WI38 (cell line): ENCODE results near the gene SARS2.

Experiments used
- H3K4me3 ChIP-seq: 2 replicates; pipeline ENCODE4 v1.5.1; 2011; ENCODE audit warnings: low read depth, mild to moderate bottlenecking, control low read depth, low read length
- CTCF ChIP-seq: IDR thresholded peaks from 2 replicates; pipeline ENCODE4 v1.5.1; 2012; ENCODE audit warnings: low read depth, mild to moderate bottlenecking, control low read depth, low read length

The SARS2 gene

GRCh38 chr19:38932425-38933179, 2.0 kb upstream of the SARS2 start:
- peak; percentile 29 for TF ChIP-seq CTCF
- no peak overlapping the region for H3K4me3 ChIP-seq

DNA sequence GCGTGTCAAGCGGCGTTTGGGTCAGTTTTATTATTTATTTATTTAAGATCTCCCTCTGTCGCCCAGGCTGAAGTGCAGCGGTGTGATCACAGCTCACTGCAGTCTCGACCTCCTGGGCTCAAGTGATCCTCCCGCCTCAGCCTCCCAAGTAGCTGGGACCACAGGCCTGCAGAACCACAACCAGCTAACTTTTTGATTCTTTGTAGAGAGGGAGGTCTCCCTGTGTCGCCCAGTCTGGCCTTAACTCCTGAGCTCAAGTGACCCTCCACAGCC, 894 bp upstream of the SARS2 start:
- TF ChIP-seq CTCF, result no peak
- H3K4me3 ChIP-seq, result peak overlapping the region; percentile 96

DNA sequence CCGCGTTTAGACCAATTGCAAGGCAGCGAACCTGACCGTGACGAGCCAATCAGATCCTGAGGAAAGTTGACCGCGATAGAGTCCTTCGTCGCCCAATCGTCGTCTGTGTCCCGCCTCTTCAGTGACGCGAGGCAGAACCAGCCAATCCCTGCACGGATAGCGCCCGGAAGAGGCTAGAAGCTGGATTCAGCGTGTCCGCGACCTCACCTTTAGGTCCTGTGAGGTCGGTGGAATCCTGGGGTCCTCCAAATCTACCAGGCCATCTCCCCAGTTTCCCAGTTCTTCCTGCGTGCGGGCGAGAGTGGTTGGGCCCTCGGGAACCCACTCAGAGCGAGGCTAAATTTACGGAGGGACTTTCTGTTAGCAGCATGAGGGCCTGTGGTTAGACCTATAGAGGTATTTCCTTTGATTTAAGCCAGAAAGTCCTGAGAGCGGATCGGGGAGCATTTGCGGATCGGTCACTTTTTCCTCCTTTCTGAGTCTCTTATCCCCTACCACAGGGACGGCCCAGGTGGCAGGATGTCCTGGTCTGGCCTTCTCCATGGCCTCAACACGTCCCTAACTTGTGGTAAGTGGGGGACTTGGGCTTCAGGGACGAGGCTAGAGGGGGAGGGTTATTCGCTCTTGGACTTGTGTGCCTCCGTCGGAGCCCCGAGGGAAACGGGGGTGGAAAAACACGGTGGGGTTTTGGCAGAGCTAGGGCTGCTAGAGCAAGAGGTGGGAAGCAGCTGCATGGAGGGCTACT, 385 bp upstream of the SARS2 start, which contains the start of gene MRPS12:
Gene MRPS12 (plus strand): TSS at position 169 of the 745 bp plus-strand sequence. CDS start 351 bp downstream, at position 520.
- peak within 1 kb of the TSS; percentile 96 for H3K4me3 ChIP-seq
- TF ChIP-seq CTCF, result no peak

DNA sequence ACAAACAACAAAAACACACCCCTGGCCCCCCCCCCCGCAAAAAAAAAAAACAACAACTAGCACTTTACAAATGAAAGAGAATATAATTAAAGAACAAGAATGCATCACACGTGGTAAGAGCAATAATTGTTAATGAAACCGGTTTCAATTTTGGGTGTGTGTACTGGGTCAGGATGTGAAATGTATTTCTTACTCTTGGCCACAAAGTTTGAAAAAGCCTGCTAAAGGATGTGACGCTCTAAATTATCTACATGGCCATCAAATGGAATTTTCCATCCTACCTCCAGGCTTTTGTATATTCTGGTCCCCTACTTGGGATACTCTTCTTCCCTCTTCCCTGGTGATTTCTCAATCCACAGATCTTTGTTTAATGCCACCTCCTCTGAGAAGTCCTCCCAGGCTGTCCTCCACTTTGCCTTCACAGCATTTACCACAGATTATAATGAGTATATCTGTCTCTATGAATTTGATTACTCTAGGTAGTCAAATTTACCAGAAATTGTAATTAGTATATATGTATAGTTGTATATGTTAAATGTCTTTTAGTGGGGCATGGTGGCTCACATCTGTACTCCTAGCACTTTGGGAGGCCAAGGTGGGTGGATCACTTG, 2.1 kb downstream of the SARS2 start:
- TF ChIP-seq CTCF, result no peak
- no peak overlapping the region for H3K4me3 ChIP-seq

DNA sequence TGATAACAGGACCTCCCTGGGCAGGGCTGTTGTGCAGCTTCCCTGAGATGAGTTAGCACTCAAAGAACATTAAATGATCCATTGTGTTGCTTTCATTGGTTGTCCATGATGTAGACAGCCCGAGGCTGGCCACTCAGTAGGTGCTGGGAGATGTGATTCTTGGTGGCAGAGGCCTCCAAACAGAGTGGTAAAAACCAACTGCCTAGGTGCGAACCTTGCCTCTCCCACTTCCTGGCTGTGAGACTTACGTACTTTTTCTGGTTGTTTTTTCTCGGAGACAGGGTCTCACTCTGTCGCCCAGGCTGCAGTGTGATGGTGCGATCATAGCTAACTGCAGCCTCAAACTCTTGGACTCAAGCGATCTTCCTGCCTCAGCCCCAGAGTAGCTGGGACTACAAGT, 6.2 kb downstream of the SARS2 start:
- TF ChIP-seq CTCF, result no peak
- H3K4me3 ChIP-seq, result no peak overlapping the region

GRCh38 chr19:38922482-38922881, 8.1 kb downstream of the SARS2 start:
- TF ChIP-seq CTCF, result no peak
- no peak overlapping the region for H3K4me3 ChIP-seq
